NCI-H524 (cell line): ENCODE data around the gene ITPR1.

Experiments used
- DNase-seq, 2 experiments: peaks; one replicate each; lab custom pipeline; 2025; lab: John Stamatoyannopoulos, UW

ITPR1 gene

DNA sequence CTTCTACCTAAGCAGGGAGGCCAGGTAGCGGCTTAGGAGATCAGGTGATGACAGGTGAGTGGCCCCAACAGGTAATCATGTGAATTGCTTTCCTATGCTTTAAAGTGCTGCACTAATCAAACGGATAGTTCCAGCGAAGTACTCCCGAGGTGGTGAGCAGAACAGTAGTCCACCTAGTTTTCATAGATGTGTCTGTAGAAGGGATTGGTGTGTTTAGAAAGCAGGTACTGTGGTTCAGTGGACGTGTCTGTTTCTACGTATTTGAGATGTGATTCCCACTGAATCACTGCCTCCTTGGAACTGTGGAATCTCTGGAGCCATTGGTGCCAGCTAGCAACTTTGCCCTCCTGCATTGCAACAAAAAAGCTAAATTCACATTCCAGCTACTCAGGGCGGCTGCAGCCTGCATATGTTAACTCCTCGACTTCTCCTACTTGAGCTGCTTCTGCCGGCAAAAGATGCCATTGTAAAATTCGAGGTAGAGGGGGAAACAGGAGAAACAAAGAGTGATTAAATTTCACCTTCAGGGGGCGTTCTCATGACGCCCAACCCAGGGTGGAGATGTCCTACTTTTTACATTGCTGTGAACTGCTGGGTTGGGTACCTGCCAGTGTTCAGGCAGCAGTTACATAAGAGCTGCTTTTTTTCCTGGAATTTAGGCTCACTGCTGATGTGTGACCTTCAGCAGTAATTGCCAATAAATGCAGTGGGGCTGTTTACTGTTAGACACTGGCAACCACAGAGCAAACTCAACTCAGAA, 227.3 kb downstream of the ITPR1 start:
- DNase-seq: peak; percentile 25 to 82

- no peak for DNase-seq
These were observed 228.4 kb downstream of the ITPR1 start for GRCh38 chr3:4721511-4721911.

GRCh38 chr3:4722103-4722502, 229.0 kb downstream of the ITPR1 start:
- peak; percentile 53 to 81 for DNase-seq

GRCh38 chr3:4724051-4724629, 231.0 kb downstream of the ITPR1 start:
- DNase-seq: no peak

DNA sequence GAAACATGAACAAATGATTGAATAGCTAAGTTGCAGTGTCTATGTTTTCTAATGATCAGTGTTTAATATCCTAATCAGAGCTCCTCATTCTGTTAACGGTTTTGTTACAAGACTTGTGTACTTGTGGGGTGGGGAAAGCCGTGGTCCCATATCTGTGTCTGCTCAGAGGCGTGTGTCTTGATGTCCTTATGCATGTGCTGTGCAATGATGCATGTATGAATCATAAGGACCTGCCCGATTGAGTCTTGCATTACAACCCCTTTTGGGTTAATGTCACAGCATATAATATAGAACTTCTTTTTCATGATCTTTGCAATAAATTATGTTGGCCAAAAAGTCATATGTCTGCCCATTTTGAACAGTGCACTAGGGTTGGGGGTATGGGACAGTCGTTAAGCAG, 233.4 kb downstream of the ITPR1 start:
- DNase-seq: no peak

DNA sequence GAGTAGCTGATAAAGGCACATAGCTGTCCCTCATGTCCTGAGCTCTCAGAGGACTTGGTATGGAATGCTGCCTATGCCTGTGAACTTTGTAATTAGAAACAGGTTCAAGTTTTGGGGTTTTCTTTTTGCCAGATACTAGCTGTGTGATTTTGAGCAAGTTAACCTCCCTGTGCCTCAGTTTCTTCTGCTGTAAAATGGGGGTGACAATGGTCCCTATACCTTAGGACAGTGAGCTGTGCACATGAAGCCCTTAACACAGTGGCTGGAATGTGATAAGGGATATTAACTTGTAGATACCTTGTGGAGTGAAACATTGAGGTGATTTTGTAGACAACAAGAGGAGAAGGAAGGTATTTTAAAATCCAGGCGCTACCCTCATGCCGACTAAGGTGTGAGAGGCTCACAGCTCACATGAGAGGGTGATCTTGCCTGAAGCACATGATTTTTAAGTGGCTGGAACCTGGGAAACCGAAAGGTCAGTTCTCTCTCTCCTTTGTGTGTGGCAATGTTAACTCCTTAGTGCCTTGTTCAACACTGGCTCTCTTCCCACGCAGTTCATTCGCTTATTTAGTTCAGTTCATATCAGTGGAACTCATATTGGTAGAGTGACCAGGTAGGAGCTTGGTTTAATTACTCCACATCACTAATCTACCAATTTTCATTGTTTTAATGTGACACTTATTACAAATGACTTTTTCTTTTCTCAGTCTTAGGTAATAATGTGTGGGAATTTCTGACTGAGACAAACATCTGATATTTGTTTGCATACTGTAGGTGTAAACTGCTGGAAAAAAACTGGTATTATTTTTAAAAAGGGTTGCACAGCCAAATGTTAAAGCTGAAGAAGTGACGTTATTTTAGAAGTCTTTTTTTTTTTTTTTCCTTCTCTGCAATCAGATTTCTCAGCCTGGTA, 236.2 kb downstream of the ITPR1 start:
- no peak for DNase-seq

- no peak for DNase-seq
These were observed 237.6 kb downstream of the ITPR1 start for GRCh38 chr3:4730719-4731118.

DNA sequence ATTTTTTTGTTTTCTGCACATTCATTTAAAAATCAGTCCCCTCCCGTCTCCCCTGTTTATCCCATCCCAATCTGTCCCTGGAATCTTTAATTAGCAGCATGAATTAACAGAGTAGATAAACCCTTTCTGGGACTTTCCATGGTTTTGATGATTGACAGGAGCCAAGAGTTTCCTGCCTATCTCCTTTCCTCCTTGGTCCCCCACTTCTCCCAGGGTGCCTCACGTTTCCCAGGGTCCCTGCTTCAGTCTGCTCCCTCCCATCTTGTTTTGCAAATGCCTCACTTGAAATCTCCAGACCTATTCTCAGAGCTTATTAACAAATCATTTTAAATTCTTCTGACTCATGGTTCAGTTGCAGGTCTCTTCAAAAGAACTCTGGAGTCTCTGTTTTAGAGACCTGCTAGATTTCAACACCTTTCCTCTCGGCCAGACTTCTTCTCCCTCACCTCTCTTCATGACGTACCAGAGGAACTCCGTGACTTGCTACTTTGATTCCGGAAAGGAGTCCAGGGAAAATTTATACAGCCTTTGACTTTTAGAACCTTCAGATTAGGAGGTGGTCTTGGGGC, 238.5 kb downstream of the ITPR1 start:
- DNase-seq: no peak

DNA sequence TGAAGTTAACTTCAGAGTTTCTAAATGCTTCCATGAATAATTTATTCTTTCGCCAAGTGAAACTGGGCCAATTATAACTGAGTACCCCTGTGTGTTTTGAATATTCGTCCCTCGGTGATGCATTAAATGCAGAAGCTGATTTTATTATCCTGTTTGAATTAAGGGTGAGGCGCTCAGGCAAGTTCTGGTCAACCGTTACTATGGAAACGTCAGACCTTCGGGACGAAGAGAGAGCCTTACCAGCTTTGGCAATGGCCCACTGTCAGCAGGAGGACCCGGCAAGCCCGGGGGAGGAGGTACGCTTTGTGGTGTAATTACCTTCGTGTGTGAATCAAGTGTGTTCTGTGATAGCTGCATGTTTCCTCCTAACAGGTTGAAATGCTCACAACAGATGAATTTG, 239.8 kb downstream of the ITPR1 start:
- DNase-seq: no peak

DNA sequence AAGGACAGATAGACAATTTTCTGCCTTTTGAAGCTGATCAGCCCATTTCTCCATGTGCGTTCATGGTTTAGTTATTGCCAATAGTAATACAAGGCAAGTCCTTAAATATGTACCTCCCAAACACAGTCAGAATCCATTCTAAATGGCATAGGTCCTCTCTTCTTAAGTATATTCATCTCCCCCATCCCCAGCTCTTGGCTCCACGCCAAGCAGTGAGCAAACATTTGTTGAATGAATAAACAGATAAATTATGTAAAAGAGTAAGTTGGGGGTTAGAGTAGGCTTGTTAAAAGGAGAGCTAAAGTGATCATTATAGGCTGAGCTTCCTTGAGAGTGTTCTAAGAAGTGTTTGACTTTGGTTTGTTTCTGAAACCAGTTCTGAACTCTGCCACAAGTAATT, 241.3 kb downstream of the ITPR1 start:
- DNase-seq: no peak

GRCh38 chr3:4735243-4735642, 242.1 kb downstream of the ITPR1 start:
- no peak for DNase-seq

- no peak for DNase-seq
These were observed 243.2 kb downstream of the ITPR1 start for GRCh38 chr3:4736284-4736861.

- no peak for DNase-seq
These were observed 245.7 kb downstream of the ITPR1 start for GRCh38 chr3:4738737-4739274.

GRCh38 chr3:4739289-4740236, 246.4 kb downstream of the ITPR1 start:
- no peak for DNase-seq

- no peak for DNase-seq
These were observed 247.4 kb downstream of the ITPR1 start for GRCh38 chr3:4740397-4741105.

DNA sequence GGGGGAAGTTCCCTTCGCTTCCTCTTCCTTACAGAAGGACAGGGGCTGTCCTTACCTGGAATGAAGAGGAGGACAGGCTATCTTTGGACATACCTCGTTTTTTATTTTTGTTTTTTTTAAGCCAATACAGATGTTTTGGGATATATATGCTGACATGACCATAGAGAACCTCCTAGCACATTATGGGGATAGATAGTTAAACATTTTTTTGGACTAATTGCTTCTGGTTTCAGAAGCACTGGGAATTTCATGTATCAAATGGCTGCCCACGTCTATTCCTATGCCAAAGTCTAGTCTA, 247.9 kb downstream of the ITPR1 start:
- DNase-seq: no peak

- DNase-seq: no peak
These were observed 248.5 kb downstream of the ITPR1 start for GRCh38 chr3:4741404-4742307.

DNA sequence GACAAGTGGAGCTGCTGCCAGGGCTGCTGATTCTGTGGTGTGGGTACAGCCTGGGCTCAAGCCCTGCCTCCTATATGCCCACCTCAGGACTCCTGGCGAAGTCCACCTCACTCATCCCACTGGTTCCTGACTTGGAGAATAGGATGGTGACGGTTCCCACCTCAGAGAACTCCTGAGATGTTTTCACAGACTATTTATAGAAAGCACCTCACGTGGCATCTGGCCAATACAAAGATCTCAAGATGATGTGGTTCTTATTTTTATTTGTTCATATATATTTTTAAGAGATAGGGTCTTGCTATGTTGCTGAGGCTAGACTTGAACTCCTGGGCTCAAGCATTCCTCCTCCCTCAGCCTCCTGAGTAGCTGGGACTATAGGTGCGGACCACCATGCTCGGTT, 249.2 kb downstream of the ITPR1 start:
- no peak for DNase-seq

DNA sequence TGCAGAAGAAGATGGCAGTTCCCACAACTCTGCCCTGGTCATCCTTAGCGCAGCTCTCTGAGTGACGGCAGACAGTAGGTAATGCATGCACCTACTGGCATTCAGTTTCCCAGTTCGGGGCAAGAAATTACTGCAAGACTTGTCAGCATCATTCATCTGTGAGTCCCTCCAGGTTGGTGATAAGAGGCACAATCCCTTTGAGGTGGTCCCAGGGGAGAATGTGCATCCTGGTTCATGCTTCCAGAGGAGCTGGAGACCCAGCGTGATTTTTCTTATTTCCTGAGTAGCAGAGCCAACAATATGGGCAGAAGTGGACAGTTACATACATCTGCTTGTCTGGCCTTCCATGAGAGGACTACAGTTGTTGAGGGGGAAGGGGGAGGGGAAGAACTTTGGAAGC, 250.2 kb downstream of the ITPR1 start:
- peak in 1 of 2 experiments; percentile 19 for DNase-seq
